ENCODE results near the gene ARHGAP22.

The ARHGAP22 gene

DNA sequence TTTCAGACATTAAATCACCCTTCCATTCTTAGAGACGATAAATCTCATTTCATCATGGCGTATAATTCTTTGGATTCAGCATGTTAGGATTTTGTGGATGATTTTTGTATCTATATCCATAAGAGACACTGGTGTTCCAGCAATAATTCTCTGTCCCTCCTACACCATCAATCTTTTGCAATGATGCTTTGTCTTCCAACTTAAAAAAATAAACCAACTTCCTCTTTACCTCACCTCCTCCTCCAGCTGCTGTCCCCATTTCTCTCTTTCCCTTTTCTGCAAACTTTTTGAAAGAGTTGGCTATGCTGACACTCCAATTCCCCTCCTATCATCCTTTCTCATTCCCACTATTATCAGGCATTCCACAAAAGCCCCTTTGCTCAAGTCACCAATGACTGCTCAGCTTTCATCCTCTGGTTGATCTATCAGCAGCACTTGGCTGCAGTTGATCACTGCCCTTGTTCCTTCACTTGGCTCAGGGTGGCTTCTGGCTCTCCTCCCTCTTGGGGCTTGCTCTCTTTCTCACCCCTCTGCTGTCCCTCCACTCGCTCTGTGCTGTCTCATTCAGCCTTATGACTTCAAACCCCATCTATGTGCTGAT lies 130.0 kb downstream of the ARHGAP22 start:
- DNase-seq = no peak

DNA sequence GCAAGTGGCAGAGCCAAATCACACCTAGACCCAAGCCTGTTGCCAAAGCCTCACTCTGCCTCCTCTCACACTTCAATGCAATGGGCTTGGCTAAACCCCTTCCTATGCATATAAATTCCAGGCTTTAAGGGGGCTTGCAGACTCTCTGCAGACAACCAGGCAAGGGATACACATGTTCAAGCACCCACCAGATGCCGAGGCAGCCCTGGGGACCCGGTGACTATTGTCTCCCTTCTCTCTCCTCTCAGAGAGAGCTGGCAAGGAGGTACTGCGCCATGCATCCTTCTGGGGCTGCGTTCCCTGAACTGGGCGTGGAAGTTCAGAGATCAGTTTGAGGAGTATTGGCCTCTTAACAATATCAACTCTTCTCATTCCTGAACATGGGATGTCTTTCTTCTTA lies 131.2 kb downstream of the ARHGAP22 start:
- DNase-seq = no peak

GRCh38 chr10:48472501-48473069 lies 132.3 kb downstream of the ARHGAP22 start:
- DNase-seq = no peak

- no peak for DNase-seq
Observed at GRCh38 chr10:48470893-48471805, 133.7 kb downstream of the ARHGAP22 start.

- no peak for DNase-seq
Observed at GRCh38 chr10:48470115-48470892, 134.6 kb downstream of the ARHGAP22 start.

- no peak for DNase-seq
Observed at GRCh38 chr10:48469516-48470020, 135.3 kb downstream of the ARHGAP22 start.

GRCh38 chr10:48468866-48469511 lies 135.9 kb downstream of the ARHGAP22 start:
- no peak for DNase-seq

DNA sequence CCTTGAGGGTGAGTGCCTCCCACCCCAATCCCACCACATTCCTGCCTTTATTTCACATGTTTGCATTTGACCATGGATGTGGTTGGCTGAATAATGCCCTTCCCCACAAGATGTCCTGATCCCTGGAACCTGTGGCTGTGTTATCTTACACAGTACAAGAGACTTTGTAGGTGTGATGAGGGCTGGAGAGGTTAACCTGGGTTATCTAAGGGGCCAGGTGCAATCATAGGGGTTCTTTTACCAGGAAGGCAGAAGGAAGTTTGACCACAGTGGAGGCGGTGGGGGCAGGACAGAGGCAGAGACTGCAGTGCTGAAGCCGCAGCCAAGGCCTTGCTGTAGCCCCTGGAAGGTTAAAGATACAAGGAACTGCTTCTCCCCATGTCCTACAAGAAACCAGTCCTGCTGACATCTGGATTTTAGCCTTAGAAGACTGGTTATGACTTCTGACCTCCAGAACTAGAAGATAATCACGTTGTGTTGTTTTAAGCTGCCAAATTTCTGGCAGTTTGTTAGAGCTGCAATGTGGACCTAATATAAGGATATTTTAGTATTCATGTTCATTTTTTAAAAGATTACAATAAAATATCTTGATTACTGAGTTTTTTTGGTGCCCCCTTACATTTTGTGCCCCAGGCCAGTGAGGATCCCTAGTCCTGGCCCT lies 136.6 kb downstream of the ARHGAP22 start:
- DNase-seq = no peak

- DNase-seq = no peak
Observed at GRCh38 chr10:48467669-48468068, 137.2 kb downstream of the ARHGAP22 start.

DNA sequence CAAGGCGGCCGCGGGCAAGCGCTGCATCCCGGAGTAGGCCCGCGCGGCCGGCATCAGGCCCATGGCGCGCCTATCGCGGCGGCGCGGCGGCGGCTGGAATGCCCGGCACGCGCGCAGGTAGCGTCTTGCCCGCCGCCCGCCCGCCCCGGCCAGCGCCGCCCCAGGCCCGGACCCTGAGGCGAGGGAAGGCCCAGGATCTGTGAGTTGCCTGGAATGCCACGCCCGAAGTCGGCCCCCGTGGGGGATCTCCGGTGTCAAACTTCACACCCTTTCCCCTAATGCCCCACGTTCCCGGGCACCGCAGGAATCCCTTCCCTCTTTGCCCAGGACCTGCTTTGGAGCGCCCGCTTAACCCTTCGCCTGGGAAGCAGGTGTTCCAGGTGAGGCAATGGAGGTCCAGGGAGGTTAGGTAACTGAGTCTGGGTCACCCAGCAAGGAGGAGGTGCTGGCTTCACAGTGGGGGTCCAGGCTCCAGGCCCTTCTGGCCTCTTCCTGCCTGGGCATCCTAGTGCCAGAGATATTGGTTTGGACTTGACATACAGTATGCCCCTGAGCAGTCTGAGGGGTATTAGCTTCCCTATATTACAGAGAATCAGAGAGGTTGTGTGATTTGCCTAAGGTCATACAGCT lies 138.1 kb downstream of the ARHGAP22 start:
- DNase-seq = no peak

DNA sequence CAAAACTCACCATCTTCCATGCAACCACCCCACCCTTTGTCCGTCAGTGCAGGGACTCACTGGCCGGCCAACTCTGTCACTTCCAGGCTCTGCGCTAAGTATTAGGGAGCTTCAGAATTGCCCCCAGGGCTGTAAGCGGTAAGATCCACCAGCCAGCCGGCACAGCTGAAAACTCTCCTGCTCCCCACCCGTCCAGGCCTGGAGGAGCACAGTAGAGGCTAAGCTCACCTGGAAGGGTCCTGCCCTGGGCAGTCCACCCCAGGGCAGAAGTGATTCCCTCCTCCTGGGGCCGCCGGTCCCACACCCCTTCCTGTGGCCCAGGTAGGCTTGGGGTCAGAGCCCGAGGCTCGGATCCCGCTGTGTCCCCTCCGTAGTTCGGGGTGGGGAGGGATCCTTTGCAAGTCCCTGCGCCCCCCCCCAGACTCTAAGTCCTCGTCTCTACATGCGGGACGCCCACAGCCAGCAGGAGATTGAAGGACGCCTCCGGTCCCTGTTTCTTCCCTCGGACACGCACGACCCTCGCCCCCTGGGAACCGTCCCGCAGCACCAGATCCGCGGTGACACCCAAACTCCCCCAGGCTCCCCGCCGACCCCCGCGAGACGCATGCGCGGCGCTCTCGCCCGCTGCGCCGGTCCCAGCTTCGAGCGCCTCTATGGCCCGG lies 138.9 kb downstream of the ARHGAP22 start:
- DNase-seq = no peak

DNA sequence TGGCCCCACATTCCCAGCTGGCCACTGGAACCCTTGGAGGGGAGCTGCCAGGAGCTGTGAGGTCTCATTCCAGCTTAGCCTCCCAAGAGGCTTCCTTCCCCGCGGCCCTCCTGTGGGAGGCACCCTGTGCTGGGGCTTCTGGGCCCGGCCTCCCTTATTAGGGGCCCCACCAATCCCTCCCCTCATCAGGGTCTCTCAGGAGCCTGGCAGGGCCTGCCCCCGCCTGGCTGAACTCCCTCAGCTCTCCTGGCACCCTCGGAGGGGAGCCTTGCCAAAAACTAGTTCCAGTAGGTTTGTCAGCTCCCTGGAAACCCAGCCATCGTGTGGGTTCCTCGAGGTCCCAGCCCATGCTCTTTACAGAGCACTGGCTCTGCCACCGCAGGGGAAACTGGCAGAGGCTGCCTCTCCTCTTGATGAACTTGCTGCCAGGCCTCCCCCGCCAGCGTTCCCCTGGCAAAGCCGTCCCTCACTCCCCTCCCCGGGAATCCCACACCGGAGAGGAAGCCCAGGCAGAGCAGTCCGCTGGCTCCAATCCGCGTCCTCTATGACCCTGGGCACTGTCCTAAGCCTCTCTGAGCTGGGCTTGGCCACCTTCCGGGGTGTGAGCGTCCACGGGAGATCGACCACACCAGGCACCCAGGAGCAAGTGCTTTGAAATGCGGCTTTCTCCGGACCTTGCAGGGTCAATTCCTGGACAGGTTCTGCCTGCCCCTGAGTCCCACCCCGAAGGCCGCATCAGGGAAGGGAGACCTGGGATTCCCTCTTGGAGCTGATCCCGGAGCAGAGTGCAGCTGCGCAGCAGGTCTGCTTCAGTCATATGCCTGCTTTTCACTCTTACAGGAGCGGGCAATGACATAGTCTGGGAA lies 139.8 kb downstream of the ARHGAP22 start:
- no peak for DNase-seq

DNA sequence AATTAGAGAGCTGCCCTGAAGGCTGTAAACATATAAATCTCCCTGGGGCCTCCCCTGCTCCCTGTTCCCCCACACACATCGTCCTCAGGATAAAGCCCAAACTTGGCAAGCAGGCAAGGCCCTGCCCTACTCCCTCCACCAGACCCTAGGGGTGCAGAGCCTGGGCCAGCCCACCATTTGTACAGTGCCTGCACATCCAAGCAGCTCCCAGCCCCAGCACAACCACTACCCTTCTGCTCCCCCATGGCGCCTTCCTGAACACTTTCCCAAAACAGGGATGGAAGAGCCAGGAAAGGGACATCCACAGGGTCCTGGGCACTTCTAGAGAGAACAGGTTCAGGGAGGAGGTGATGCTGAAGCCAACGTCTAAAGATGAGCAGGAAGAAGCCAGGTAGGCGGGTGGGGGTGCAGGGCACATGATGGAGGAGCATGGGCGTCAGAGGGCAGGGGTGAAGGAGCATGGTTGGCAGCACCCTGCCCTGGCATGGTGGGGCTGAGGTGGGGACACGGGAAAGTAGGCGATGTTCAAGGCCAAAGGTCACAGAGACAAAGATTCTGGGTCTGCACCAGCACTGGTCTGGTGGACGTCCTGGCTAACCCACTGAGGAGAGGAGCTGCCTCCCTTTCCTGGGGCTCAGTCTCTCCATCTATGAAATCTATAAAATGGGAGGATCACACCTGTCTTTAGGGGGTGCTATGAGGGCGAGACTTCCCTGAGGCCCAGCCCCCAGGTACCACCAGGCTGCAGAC lies 140.6 kb downstream of the ARHGAP22 start:
- no peak for DNase-seq

- no peak for DNase-seq
Observed at GRCh38 chr10:48463318-48464003, 141.4 kb downstream of the ARHGAP22 start.

DNA sequence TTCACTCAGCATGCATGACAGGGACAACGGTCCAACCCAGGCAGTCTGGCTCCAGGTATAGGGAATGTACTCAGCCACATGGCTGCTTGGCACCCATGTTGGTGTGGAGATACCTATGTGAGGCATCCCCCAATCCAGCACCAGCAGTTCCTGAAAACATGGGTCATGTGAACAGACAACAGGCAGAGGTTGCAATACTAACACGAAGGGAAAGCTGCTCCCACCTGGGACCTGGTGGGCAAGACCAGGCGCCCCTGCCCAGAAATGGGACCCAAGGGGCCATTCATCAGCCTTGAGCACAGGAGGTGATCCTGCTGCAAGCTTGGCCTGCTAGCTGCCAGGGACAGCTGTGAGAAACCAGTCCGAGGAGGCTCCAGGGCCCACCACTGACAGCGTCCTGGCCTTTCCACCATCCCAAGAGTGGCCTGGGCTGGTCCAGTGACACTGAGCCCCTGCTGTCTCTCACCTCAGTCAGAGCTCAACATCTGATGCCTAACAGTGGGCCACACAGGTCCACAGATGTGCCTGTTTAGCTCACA lies 142.3 kb downstream of the ARHGAP22 start:
- no peak for DNase-seq

- no peak for DNase-seq
Observed at GRCh38 chr10:48461623-48462481, 143.0 kb downstream of the ARHGAP22 start.

DNA sequence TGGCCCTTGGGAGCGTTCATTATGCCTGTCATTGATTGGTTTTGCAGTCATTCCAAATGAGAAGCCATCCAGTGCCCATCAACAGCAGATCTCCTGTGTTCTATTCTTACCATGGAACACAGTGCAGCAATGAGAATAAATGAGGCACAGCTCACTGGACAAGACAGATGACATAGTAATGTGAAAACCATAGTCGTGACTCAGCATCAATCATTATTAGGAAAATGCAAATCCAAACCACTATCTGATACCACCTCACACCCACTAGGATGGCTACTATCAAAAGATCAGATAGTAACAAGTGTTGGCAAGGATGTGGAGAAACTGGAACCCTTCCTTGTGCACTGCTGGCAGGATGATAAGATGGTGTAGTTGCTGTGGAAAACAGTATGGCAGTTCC lies 144.7 kb downstream of the ARHGAP22 start:
- no peak for DNase-seq

All from stimulated activated CD4-positive, alpha-beta T cell treated with anti-CD3 and anti-CD28 coated beads, Interleukin-4, amount 100 ng/mL, for 4 hours (primary cell).